HCT116 (cell line): ENCODE data around the gene PDE2A.

Source experiments
- ATF3 ChIP-seq: IDR thresholded peaks from 2 replicates; pipeline ENCODE4 v1.6.1; 2012
- CEBPB ChIP-seq: IDR thresholded peaks from 2 replicates; pipeline ENCODE4 v1.6.1; 2012; ENCODE audit warnings: low read depth
- EZH2 ChIP-seq: fragments of 200-600 bp; sonication (generic); IDR thresholded peaks from 2 replicates; pipeline ENCODE4 v1.6.1; 2017; ENCODE audit warnings: antibody characterized with exemption, mixed run types
- EZH2phosphoT487 ChIP-seq: fragments of 200-600 bp; IDR thresholded peaks from 2 replicates; pipeline ENCODE4 v1.6.1; 2018; ENCODE audit warnings: antibody characterized with exemption, borderline replicate concordance
- POLR2A ChIP-seq: IDR thresholded peaks from 2 replicates; pipeline ENCODE4 v1.7.0; 2011; ENCODE audit warnings: borderline replicate concordance; ENCODE audit not compliant: insufficient read depth, insufficient read length; ENCODE audit errors: extremely low read depth
- RAD21 ChIP-seq: IDR thresholded peaks from 2 replicates; pipeline ENCODE4 v1.6.1; 2012; ENCODE audit warnings: low read depth, mild to moderate bottlenecking
- REST ChIP-seq: IDR thresholded peaks from 2 replicates; pipeline ENCODE4 v1.6.1; 2012; ENCODE audit warnings: low read depth
- SP1 ChIP-seq: IDR thresholded peaks from 2 replicates; pipeline ENCODE4 v1.6.1; 2012; ENCODE audit warnings: low read depth
- TF ChIP-seq, protein P1 (sequence below), 3 experiments: fragments of 200-600 bp in 1 of 3; sonication (generic) in 1 of 3; IDR thresholded peaks in 2 of 3; conservative IDR thresholded peaks in 1 of 3; 2 replicates each; pipeline ENCODE4 v1.5.1; 2012 to 2017; ENCODE audit warnings: low read depth in 2 of 3, low read length in 2 of 3, antibody characterized with exemption in 1 of 3, borderline replicate concordance in 1 of 3, control low read depth in 1 of 3, mild to moderate bottlenecking in 1 of 3, mixed read lengths in 1 of 3, mixed run types in 1 of 3, moderate library complexity in 1 of 3; ENCODE audit not compliant: insufficient read depth in 1 of 3

GRCh38 chr11:72655014-72655413, 19.2 kb downstream of the PDE2A start:
- no peak for TF ChIP-seq POLR2A
- no peak for TF ChIP-seq ATF3
- TF ChIP-seq, protein P1, sequence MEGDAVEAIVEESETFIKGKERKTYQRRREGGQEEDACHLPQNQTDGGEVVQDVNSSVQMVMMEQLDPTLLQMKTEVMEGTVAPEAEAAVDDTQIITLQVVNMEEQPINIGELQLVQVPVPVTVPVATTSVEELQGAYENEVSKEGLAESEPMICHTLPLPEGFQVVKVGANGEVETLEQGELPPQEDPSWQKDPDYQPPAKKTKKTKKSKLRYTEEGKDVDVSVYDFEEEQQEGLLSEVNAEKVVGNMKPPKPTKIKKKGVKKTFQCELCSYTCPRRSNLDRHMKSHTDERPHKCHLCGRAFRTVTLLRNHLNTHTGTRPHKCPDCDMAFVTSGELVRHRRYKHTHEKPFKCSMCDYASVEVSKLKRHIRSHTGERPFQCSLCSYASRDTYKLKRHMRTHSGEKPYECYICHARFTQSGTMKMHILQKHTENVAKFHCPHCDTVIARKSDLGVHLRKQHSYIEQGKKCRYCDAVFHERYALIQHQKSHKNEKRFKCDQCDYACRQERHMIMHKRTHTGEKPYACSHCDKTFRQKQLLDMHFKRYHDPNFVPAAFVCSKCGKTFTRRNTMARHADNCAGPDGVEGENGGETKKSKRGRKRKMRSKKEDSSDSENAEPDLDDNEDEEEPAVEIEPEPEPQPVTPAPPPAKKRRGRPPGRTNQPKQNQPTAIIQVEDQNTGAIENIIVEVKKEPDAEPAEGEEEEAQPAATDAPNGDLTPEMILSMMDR (IDR thresholded peaks at IDR 0.05 in 2 of 3, conservative IDR thresholded peaks at IDR 0.05 in 1 of 3; ENCODE audit: borderline replicate concordance in 1 of 3, insufficient read depth in 1 of 3, low read depth in 2 of 3, low read length in 2 of 3), result no peak
- no peak for TF ChIP-seq EZH2
- TF ChIP-seq EZH2phosphoT487, result no peak
- no peak for TF ChIP-seq SP1
- no peak for TF ChIP-seq RAD21
- TF ChIP-seq CEBPB, result no peak
- no peak for TF ChIP-seq REST
